ENCODE data around the gene DYNLT2.

DNA sequence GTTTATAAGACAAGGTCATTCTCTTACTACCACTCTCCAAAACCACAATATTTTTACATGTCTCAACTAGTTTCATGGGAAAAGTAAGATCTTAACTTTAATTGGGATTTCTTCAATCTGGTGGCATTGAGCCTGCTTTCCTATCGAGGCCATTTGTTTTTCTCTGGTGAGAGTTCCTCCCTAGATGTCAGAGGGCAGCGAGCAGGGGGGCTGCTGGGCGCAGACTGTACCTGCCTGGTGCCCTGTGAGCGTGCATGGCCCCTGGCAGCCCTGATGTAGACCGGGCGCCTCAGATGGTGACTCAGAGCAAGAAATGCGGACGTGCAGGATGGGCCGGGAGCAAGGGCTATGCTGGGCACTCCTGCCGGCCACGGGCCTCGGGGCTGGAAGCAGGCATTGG is 27.3 kb upstream of the DYNLT2 start:
- TF ChIP-seq, protein P1, sequence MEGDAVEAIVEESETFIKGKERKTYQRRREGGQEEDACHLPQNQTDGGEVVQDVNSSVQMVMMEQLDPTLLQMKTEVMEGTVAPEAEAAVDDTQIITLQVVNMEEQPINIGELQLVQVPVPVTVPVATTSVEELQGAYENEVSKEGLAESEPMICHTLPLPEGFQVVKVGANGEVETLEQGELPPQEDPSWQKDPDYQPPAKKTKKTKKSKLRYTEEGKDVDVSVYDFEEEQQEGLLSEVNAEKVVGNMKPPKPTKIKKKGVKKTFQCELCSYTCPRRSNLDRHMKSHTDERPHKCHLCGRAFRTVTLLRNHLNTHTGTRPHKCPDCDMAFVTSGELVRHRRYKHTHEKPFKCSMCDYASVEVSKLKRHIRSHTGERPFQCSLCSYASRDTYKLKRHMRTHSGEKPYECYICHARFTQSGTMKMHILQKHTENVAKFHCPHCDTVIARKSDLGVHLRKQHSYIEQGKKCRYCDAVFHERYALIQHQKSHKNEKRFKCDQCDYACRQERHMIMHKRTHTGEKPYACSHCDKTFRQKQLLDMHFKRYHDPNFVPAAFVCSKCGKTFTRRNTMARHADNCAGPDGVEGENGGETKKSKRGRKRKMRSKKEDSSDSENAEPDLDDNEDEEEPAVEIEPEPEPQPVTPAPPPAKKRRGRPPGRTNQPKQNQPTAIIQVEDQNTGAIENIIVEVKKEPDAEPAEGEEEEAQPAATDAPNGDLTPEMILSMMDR (conservative IDR thresholded peaks at IDR 0.05 in 1 of 2, IDR thresholded peaks at IDR 0.05 in 1 of 2; ENCODE audit: low read depth in 1 of 2, low read length in 2 of 2) = no peak
- no peak for TF ChIP-seq EZH2 (IDR thresholded peaks at IDR 0.05; ENCODE audit: low read length, missing control alignments)
